ENCODE results near the gene THEMIS2. TPM values are rescaled to one million over a fixed set of nuclear protein-coding genes. Genes with fewer than 3 reads are reported as not detected.
A peak's percentile ranks its signal among the peaks of the same experiment; 100 is the strongest.

Gene THEMIS2
- total and polyA plus RNA-seq, 9 of the 15 experiments (the other 6 are each of a cell fraction or from before 2014, with no cell fraction given): 2.3 to 12.7 (median 8.0) TPM

- TF ChIP-seq ZNF407 (IDR thresholded peaks at IDR 0.05; ENCODE audit: low read depth) (no peak), ARID4B (CRISPR knock-in tag; IDR thresholded peaks at IDR 0.05) (peak; percentile 50; the same call in 1 of the 2 replicates), SAP30 (IDR thresholded peaks at IDR 0.05; ENCODE audit: borderline replicate concordance, insufficient read depth, low read depth, low read length, poor library complexity, severe bottlenecking) (peak; percentile 81), TSHZ1 (CRISPR knock-in tag; IDR thresholded peaks at IDR 0.05) (no peak), KDM2B (CRISPR knock-in tag; IDR thresholded peaks at IDR 0.05) (peak; percentile 85; the same call in 1 of the 2 replicates), SUPT5H (IDR thresholded peaks at IDR 0.05) (peak; percentile 60), RCOR1 (IDR thresholded peaks at IDR 0.05; ENCODE audit: borderline replicate concordance in 1 of 2, low read depth in 2 of 2, low read length in 2 of 2) (no peak)
Measured at GRCh38 chr1:27872059-27872801, at the start of gene THEMIS2 (continued).
